Hepatocyte (in vitro differentiated cells): ENCODE data around the gene CCDC188. TPM values are rescaled to one million over a fixed set of nuclear protein-coding genes. Genes with fewer than 3 reads are reported as not detected.

Experiments used
- DNase-seq: peaks from one replicate; pipeline ENCODE4 v3.0.0-alpha.2; 2016; ENCODE audit warnings: low spot score
- H2AFZ ChIP-seq: fragments of 200-600 bp; sonication (generic); 2 replicates; pipeline ENCODE4 v1.6.0; 2016; ENCODE audit warnings: antibody characterized with exemption, mild to moderate bottlenecking
- H3K27ac ChIP-seq: fragments of 200-600 bp; sonication (generic); 2 replicates; pipeline ENCODE4 v1.5.1; 2016; ENCODE audit warnings: mild to moderate bottlenecking
- H3K27me3 ChIP-seq: fragments of 200-600 bp; sonication (generic); 2 replicates; pipeline ENCODE4 v1.6.1; 2016
- H3K36me3 ChIP-seq: fragments of 200-600 bp; sonication (generic); replicated peaks from 2 replicates; pipeline ENCODE4 v1.5.1; 2016; ENCODE audit warnings: low read depth; ENCODE audit not compliant: insufficient read depth
- H3K4me1 ChIP-seq: fragments of 200-600 bp; sonication (generic); 2 replicates; pipeline ENCODE4 v1.5.1; 2016; ENCODE audit warnings: mild to moderate bottlenecking, moderate library complexity; ENCODE audit not compliant: insufficient read depth
- H3K4me2 ChIP-seq: fragments of 200-600 bp; sonication (generic); 2 replicates; pipeline ENCODE4 v1.6.0; 2016
- H3K4me3 ChIP-seq: fragments of 200-600 bp; sonication (generic); 2 replicates; pipeline ENCODE4 v1.5.1; 2016; ENCODE audit warnings: mild to moderate bottlenecking
- H3K79me2 ChIP-seq: fragments of 200-600 bp; sonication (generic); 2 replicates; pipeline ENCODE4 v1.6.0; 2017; ENCODE audit warnings: mild to moderate bottlenecking
- H3K9me2 ChIP-seq: fragments of 200-600 bp; sonication (generic); replicated peaks from 2 replicates; pipeline ENCODE4 v1.6.0; 2017; ENCODE audit warnings: mild to moderate bottlenecking; ENCODE audit not compliant: insufficient read depth
- H3K9me3 ChIP-seq: fragments of 200-600 bp; sonication (generic); 2 replicates; pipeline ENCODE4 v1.5.1; 2016; ENCODE audit warnings: low read depth, mild to moderate bottlenecking
- H4K20me1 ChIP-seq: fragments of 200-600 bp; sonication (generic); 2 replicates; pipeline ENCODE4 v1.6.0; 2016; ENCODE audit warnings: mild to moderate bottlenecking; ENCODE audit not compliant: insufficient read depth, poor library complexity, severe bottlenecking
- EZH2 ChIP-seq: fragments of 200-600 bp; sonication (generic); IDR thresholded peaks from 2 replicates; pipeline ENCODE4 v1.6.1; 2016; ENCODE audit warnings: antibody characterized with exemption, mild to moderate bottlenecking, borderline replicate concordance
- EZH2phosphoT487 ChIP-seq: fragments of 200-600 bp; sonication (generic); IDR thresholded peaks from one replicate; pipeline ENCODE4 v1.6.1; 2018; ENCODE audit warnings: antibody characterized with exemption, mild to moderate bottlenecking, low read depth, moderate library complexity; ENCODE audit not compliant: unreplicated experiment, severe bottlenecking
- WGBS: methylation state at CpG from one replicate; pipeline ENCODE4 v1.1.6; 2016; ENCODE audit warnings: low lambda C conversion rate; ENCODE audit errors: missing lambda C conversion rate; 5-methylcytosine and 5-hydroxymethylcytosine counted together
- polyA plus RNA-seq: library from polyadenylated mRNA; unstranded; fragments of >200 nt; fragmentation: Nextera tagmentation; extraction: Ambion mirVana; gene quantifications from 2 replicates; pipeline ENCODE4 v1.2.1, GENCODE V29; 2016
- total RNA-seq: library from RNA; depleted of rRNA; stranded (reverse); fragments of >200 nt; gene quantifications from 2 replicates; pipeline ENCODE4 v1.2.3, GENCODE V29; 2014
- TF ChIP-seq, protein P1 (sequence below): fragments of 200-600 bp; sonication (generic); IDR thresholded peaks from 2 replicates; pipeline ENCODE4 v1.5.1; 2016; ENCODE audit warnings: antibody characterized with exemption, mild to moderate bottlenecking; ENCODE audit not compliant: poor library complexity

CCDC188 gene
- total and polyA plus RNA-seq, 2 experiments from 2014 or later, result not detected

DNA sequence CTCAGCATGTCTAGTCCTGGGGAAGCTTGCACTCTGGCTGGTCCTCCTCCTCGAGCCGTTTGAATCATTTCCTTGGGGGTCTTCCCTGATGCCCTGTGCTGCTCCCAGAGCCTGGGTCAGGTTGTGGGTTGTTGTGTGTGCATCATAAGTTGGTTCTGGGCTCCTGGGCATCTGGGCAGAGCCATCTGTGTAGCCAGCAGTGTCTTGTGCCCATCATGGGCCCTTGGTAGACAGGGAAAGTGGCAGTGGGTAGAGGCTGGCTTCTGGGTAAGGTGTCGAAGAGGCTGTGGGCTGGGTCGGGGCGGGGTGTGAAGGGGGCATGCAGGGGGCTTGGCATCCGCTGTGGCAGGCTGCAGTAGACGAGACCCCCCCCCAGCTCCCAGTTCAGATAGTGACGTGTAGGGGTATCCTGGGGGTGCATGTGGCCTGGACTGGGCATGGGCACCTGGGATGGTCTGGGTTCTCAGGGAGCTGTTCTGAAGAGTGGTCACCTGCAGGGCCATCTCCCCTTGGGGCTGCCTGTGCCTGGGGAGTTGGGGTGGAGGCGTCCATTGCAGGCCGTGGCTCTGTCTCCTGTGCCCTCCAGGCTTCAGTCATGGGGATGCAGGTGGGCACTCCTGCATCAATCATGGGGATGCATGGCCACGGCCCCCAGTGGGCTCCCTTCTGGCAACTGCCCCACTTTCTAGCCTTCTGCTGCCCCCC, 26.6 kb downstream of the CCDC188 start:
- H3K4me3 ChIP-seq, result no peak overlapping the region
- no peak overlapping the region for H3K27ac ChIP-seq
- no peaks in the 10 kb centered on the region for H4K20me1 ChIP-seq
- H3K9me3 ChIP-seq, result no peaks in the 10 kb centered on the region
- no peaks in the 10 kb centered on the region for H3K4me1 ChIP-seq
- H3K79me2 ChIP-seq, result peaks cover 32% of the 10 kb centered on the region
- TF ChIP-seq EZH2, result no peak
- no peak for DNase-seq
- no peaks in the 10 kb centered on the region for H3K36me3 ChIP-seq
- no peak overlapping the region for H3K4me2 ChIP-seq
- WGBS, result 95% methylated on average over 11 of the region's 11 CpGs
- no peaks in the 10 kb centered on the region for H3K9me2 ChIP-seq
- no peak overlapping the region for H2AFZ ChIP-seq
- H3K27me3 ChIP-seq, result no peaks in the 10 kb centered on the region

DNA sequence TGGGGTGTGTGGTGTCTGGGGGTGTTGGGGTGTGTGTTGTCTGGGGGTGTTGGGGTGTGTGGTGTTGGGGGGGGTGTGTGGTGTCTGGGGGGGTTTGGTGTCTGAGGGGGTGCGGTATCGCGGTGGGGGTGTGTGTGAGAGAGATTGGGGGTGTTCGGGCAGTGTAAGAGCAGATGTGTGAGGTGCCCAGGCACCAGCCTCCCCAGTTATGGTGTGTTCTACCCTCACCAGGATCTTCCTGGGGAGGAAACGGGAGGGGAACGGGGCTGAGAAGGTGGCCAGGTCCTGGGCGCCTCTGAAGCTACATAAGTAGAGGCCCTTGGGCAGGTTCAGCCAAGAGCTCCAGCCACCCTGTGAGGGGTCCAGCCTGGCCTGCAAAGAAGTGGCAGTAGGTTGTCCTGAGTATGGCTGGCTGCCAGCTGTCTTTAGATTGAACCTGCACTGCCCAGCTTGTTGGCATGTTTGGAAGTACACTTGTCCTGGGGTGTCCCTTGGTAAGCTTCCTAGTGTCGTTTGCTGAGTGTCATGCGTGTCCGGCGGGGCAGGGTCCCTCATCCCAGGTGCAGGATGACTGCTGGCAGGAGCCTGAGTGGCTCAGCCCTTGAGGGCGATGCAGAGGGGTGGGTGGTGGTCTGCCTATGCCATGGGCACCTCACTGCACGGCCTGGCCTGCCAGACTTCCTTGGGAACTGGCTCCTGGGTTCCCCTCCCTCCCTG, 27.3 kb downstream of the CCDC188 start:
- Histone ChIP-seq H2AFZ (no peak overlapping the region), H3K4me2 (no peak overlapping the region), H4K20me1 (no peaks in the 10 kb centered on the region), H3K9me2 (no peaks in the 10 kb centered on the region), H3K4me3 (no peak overlapping the region), H3K9me3 (no peaks in the 10 kb centered on the region), H3K79me2 (peaks cover 39% of the 10 kb centered on the region), H3K36me3 (no peaks in the 10 kb centered on the region), H3K27me3 (no peaks in the 10 kb centered on the region), H3K4me1 (peaks cover 6% of the 10 kb centered on the region), H3K27ac (no peak overlapping the region)
- WGBS, result 97% methylated on average over 9 of the region's 13 CpGs
- TF ChIP-seq EZH2phosphoT487, result no peak
- TF ChIP-seq, protein P1, sequence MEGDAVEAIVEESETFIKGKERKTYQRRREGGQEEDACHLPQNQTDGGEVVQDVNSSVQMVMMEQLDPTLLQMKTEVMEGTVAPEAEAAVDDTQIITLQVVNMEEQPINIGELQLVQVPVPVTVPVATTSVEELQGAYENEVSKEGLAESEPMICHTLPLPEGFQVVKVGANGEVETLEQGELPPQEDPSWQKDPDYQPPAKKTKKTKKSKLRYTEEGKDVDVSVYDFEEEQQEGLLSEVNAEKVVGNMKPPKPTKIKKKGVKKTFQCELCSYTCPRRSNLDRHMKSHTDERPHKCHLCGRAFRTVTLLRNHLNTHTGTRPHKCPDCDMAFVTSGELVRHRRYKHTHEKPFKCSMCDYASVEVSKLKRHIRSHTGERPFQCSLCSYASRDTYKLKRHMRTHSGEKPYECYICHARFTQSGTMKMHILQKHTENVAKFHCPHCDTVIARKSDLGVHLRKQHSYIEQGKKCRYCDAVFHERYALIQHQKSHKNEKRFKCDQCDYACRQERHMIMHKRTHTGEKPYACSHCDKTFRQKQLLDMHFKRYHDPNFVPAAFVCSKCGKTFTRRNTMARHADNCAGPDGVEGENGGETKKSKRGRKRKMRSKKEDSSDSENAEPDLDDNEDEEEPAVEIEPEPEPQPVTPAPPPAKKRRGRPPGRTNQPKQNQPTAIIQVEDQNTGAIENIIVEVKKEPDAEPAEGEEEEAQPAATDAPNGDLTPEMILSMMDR, result no peak
- no peak for TF ChIP-seq EZH2
- no peak for DNase-seq

DNA sequence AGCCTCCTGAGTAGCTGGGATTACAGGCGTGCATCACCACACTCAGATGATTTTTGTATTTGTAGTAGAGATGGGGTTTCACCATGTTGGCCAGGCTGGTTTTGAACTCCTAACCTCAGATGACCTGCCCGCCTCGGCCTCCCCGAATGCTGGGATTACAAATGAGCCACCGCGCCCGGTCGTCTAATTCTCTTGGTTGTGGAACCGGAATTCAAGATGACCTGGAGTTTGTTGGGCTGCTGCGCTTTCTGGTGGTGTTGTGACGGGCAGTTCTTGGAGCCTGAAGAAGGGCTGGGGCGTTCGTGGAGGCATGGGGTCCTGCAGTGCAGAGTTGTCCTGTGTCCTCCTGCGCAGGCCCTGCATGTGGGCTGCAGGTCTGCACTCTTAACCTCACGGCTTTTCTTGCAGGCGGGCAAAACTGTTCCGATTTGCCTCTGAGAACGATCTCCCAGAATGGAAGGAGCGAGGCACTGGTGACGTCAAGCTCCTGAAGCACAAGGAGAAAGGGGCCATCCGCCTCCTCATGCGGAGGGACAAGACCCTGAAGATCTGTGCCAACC, 28.9 kb downstream of the CCDC188 start:
- no peak overlapping the region for H2AFZ ChIP-seq
- no peak for DNase-seq
- H3K9me3 ChIP-seq, result no peaks in the 10 kb centered on the region
- H3K36me3 ChIP-seq, result no peaks in the 10 kb centered on the region
- no peaks in the 10 kb centered on the region for H3K27me3 ChIP-seq
- H3K9me2 ChIP-seq, result no peaks in the 10 kb centered on the region
- TF ChIP-seq EZH2phosphoT487, result no peak
- TF ChIP-seq, protein P1, result no peak
- TF ChIP-seq EZH2, result no peak
- no peaks in the 10 kb centered on the region for H4K20me1 ChIP-seq
- H3K4me3 ChIP-seq, result no peak overlapping the region
- peaks cover 7% of the 10 kb centered on the region for H3K4me1 ChIP-seq
- H3K79me2 ChIP-seq, result peaks cover 49% of the 10 kb centered on the region
- H3K4me2 ChIP-seq, result no peak overlapping the region
- 96% methylated on average over 22 of the region's 22 CpGs for WGBS
- no peak overlapping the region for H3K27ac ChIP-seq

DNA sequence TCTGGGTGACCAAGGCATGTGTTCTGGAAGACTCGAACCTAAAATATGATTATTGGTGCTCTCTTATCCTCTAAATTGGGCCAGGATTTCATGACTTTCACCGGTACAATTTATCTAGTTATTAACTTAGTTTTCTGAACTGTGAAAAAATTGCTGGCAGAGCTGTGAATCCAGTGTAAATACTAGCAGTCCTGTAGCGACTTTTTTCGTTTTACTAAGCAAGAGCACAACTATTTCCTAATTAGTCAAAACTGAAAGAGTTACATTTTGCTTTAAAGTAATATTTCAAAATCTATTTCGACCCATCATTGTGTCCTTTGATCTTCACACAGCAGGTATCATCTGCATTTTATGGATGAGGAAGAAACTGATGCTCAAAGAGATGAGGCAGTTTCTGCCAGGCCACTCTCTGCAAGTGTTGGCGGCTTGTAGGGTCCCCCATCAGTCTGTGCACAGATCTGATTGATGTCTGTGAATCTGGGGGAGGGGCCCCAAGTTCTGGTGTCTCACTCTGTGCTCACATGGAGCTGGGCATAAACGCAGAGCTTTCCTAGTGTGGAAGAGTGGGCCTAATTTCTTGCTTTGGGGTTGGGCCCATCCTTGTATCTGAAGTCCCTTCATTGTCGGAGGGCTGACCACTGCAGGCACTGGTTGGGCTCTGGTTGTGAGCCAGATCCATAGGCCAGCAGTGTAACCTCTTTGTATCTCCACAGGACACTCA, 32.4 kb downstream of the CCDC188 start:
- no peak overlapping the region for H2AFZ ChIP-seq
- H3K27ac ChIP-seq, result peak overlapping the region; percentile 82
- H3K79me2 ChIP-seq, result peaks cover 69% of the 10 kb centered on the region
- peak overlapping the region; percentile 85 for H3K4me2 ChIP-seq
- H3K4me3 ChIP-seq, result peak overlapping the region; percentile 83
- DNase-seq, result no peak
- no peak for TF ChIP-seq EZH2
- TF ChIP-seq, protein P1, result no peak
- no peak for TF ChIP-seq EZH2phosphoT487
- H3K9me2 ChIP-seq, result no peaks in the 10 kb centered on the region
- WGBS, result 22% methylated on average over 8 of the region's 8 CpGs
- H4K20me1 ChIP-seq, result no peaks in the 10 kb centered on the region
- H3K27me3 ChIP-seq, result no peaks in the 10 kb centered on the region
- H3K9me3 ChIP-seq, result no peaks in the 10 kb centered on the region
- H3K4me1 ChIP-seq, result peaks cover 16% of the 10 kb centered on the region
- no peaks in the 10 kb centered on the region for H3K36me3 ChIP-seq
